Measurements from ENCODE around the gene CFAP157. TPM values are rescaled to one million over a fixed set of nuclear protein-coding genes. Genes with fewer than 3 reads are reported as not detected.

CFAP157 gene
- total RNA-seq, 4 donors from 2014 or later = 0.24 to 0.57 TPM; not detected in 2

- WGBS = 84% methylated on average over 12 of the region's 12 CpGs
Observed at GRCh38 chr9:127676638-127677037, 30.1 kb upstream of the CFAP157 start.

GRCh38 chr9:127679506-127679905, 27.3 kb upstream of the CFAP157 start:
- H3K4me3 ChIP-seq = no peak overlapping the region
- peaks cover 79% of the 10 kb centered on the region for H3K36me3 ChIP-seq
- TF ChIP-seq POLR2A (IDR thresholded peaks at IDR 0.05) (no peak), CTCF (IDR thresholded peaks at IDR 0.05) (no peak), POLR2AphosphoS5 (IDR thresholded peaks at IDR 0.05) (no peak), EP300 (IDR thresholded peaks at IDR 0.05) (no peak)
- H3K27me3 ChIP-seq = no peaks in the 10 kb centered on the region
- H3K27ac ChIP-seq = no peak overlapping the region
- no peaks in the 10 kb centered on the region for H3K9me3 ChIP-seq
- 83% methylated on average over 2 of the region's 2 CpGs for WGBS
- H3K4me1 ChIP-seq = no peaks in the 10 kb centered on the region
- DNase-seq (ENCODE audit: low spot score in 2 of 2) = no peak

More at GRCh38 chr9:127676638-127677037, 30.1 kb upstream of the CFAP157 start:
- Histone ChIP-seq H3K4me1 (no peaks in the 10 kb centered on the region), H3K9me3 (no peaks in the 10 kb centered on the region), H3K4me3 (no peak overlapping the region), H3K27me3 (no peaks in the 10 kb centered on the region), H3K36me3 (peaks cover 74% of the 10 kb centered on the region), H3K27ac (no peak overlapping the region)
- no peak for DNase-seq (ENCODE audit: low spot score in 2 of 2)
- TF ChIP-seq CTCF (IDR thresholded peaks at IDR 0.05) (no peak), EP300 (IDR thresholded peaks at IDR 0.05) (no peak), POLR2A (IDR thresholded peaks at IDR 0.05) (no peak), POLR2AphosphoS5 (IDR thresholded peaks at IDR 0.05) (no peak)

GRCh38 chr9:127680226-127680625, 26.6 kb upstream of the CFAP157 start:
- DNase-seq (ENCODE audit: low spot score in 2 of 2) = no peak
- no peak overlapping the region for H3K27ac ChIP-seq
- H3K4me3 ChIP-seq = no peak overlapping the region
- no peaks in the 10 kb centered on the region for H3K9me3 ChIP-seq
- no peaks in the 10 kb centered on the region for H3K27me3 ChIP-seq
- 95% methylated on average over 11 of the region's 11 CpGs for WGBS
- H3K36me3 ChIP-seq = peaks cover 72% of the 10 kb centered on the region
- no peak for TF ChIP-seq POLR2AphosphoS5 (IDR thresholded peaks at IDR 0.05)
- TF ChIP-seq EP300 (IDR thresholded peaks at IDR 0.05) = no peak
- no peak for TF ChIP-seq CTCF (IDR thresholded peaks at IDR 0.05)
- H3K4me1 ChIP-seq = no peaks in the 10 kb centered on the region

GRCh38 chr9:127680846-127681245, 25.9 kb upstream of the CFAP157 start:
- peaks cover 66% of the 10 kb centered on the region for H3K36me3 ChIP-seq

More at GRCh38 chr9:127680846-127681245, 25.9 kb upstream of the CFAP157 start:
- H3K27ac ChIP-seq = no peak overlapping the region
- no peak for DNase-seq (ENCODE audit: low spot score in 2 of 2)
- WGBS = 88% methylated on average over 9 of the region's 9 CpGs
- H3K4me1 ChIP-seq = no peaks in the 10 kb centered on the region
- H3K27me3 ChIP-seq = no peaks in the 10 kb centered on the region
- no peak overlapping the region for H3K4me3 ChIP-seq
- H3K9me3 ChIP-seq = no peaks in the 10 kb centered on the region
- no peak for TF ChIP-seq CTCF (IDR thresholded peaks at IDR 0.05)
- no peak for TF ChIP-seq POLR2AphosphoS5 (IDR thresholded peaks at IDR 0.05)
- TF ChIP-seq POLR2A (IDR thresholded peaks at IDR 0.05) = no peak
- TF ChIP-seq EP300 (IDR thresholded peaks at IDR 0.05) = no peak

Measured in suprapubic skin (tissue), 4 donors.